GM12878 (cell line): ENCODE results near the gene MRPS18B. TPM values are rescaled to one million over a fixed set of nuclear protein-coding genes. Genes with fewer than 3 reads are reported as not detected.

Experiments used
- ATAC-seq: fragments of 200-7000 bp; cut with Tn5 transposase; 3 replicates; pipeline ENCODE4 v1.9.1; 2020; ENCODE audit warnings: mild to moderate bottlenecking, moderate library complexity
- BruUV-seq: library from RNA; stranded (reverse); fragments of 400-500 nt; replicated peaks from 2 replicates; lab custom pipeline; 2021; lab: Mats Ljungman, UMichigan
- CTCF ChIA-PET: fragments of 300-600 bp; sonication (Branson Sonifier 250); formaldehyde crosslinking; extraction: SDS; loops from one replicate; lab custom pipeline; 2021; ENCODE audit warnings: inconsistent platforms; lab: Yijun Ruan, JAX
- POLR2A ChIA-PET: fragments of 350-600 bp; formaldehyde crosslinking; extraction: SDS; loops from one replicate; lab custom pipeline; 2021; ENCODE audit warnings: inconsistent platforms; lab: Charles Lee
- RAD21 ChIA-PET: fragments of 300-600 bp; sonication (Branson Sonifier 250); formaldehyde crosslinking; loops from one replicate; lab custom pipeline; 2023; ENCODE audit warnings: antibody characterized with exemption; ENCODE audit not compliant: unreplicated experiment; lab: Charles Lee
- SMC1A ChIA-PET: fragments of 300-600 bp; sonication (Branson Sonifier 250); formaldehyde crosslinking; loops from one replicate; lab custom pipeline; 2023; ENCODE audit not compliant: unreplicated experiment, uncharacterized antibody; lab: Charles Lee
- DNase-seq: peaks from one replicate; pipeline ENCODE4 v3.0.0-alpha.2; 2011; ENCODE audit warnings: low read depth, low spot score
- FAIRE-seq: peaks from 3 replicates; lab custom pipeline; 2011; peaks lifted over from hg19 to GRCh38; lab: Jason Lieb, UNC
- H2AFZ ChIP-seq: 2 replicates; pipeline ENCODE4 v1.6.0; 2011; ENCODE audit warnings: low read depth, low read length, control low read depth; ENCODE audit not compliant: control insufficient read depth
- H3K27ac ChIP-seq: 2 replicates; pipeline ENCODE4 v1.5.1; 2011; ENCODE audit warnings: control low read depth; ENCODE audit not compliant: control insufficient read depth, insufficient read depth
- H3K27me3 ChIP-seq, 2 experiments: replicated peaks in 1 of 2; 2 replicates each; pipeline versions ENCODE4 v1.6.0 to v1.6.1; 2011; ENCODE audit warnings: low read length in 1 of 2; ENCODE audit not compliant: control insufficient read depth in 2 of 2, insufficient read depth in 2 of 2
- H3K36me3 ChIP-seq, 2 experiments: 2 replicates each; pipeline ENCODE4 v1.5.1; 2011; ENCODE audit warnings: low read length in 1 of 2; ENCODE audit not compliant: control insufficient read depth in 2 of 2, insufficient read depth in 2 of 2
- H3K4me1 ChIP-seq: 2 replicates; pipeline ENCODE4 v1.6.1; 2011; ENCODE audit warnings: mild to moderate bottlenecking, low read length, moderate library complexity, mixed read lengths; ENCODE audit not compliant: control insufficient read depth, insufficient read depth
- H3K4me2 ChIP-seq: 2 replicates; pipeline ENCODE4 v1.6.0; 2011; ENCODE audit warnings: control low read depth; ENCODE audit not compliant: control insufficient read depth, insufficient read depth
- H3K4me3 ChIP-seq: fragments of 200-600 bp; sonication (generic); 2 replicates; pipeline ENCODE4 v1.5.1; 2016
- H3K79me2 ChIP-seq: 2 replicates; pipeline ENCODE4 v1.6.0; 2011; ENCODE audit warnings: low read length; ENCODE audit not compliant: control insufficient read depth, insufficient read depth
- H3K9ac ChIP-seq: 2 replicates; pipeline ENCODE4 v1.8.0; 2011; ENCODE audit warnings: low read length, control low read depth, mixed read lengths; ENCODE audit not compliant: control insufficient read depth, insufficient read depth
- H3K9me3 ChIP-seq: replicated peaks from 3 replicates; pipeline ENCODE4 v1.5.1; 2011; ENCODE audit warnings: mild to moderate bottlenecking, low read length; ENCODE audit not compliant: control insufficient read depth, insufficient read depth
- H4K20me1 ChIP-seq: 2 replicates; pipeline ENCODE4 v1.6.0; 2011; ENCODE audit not compliant: control insufficient read depth, insufficient read depth
- FOXM1 ChIP-seq: IDR thresholded peaks from 2 replicates; pipeline ENCODE4 v1.6.1; 2012; ENCODE audit warnings: low read depth, mild to moderate bottlenecking, inconsistent platforms, low read length, moderate library complexity
- JUND ChIP-seq: IDR thresholded peaks from 2 replicates; pipeline ENCODE4 v1.6.1; 2012; ENCODE audit warnings: low read depth, mild to moderate bottlenecking, low read length, improper control_type of control experiment, moderate library complexity
- LARP7 ChIP-seq: fragments of 450-650 bp; IDR thresholded peaks from 2 replicates; pipeline ENCODE4 v1.6.1; 2017; ENCODE audit warnings: mild to moderate bottlenecking
- NFYB ChIP-seq: IDR thresholded peaks from 2 replicates; pipeline ENCODE4 v1.6.1; 2011; ENCODE audit warnings: low read depth, mild to moderate bottlenecking, low read length, improper control_type of control experiment, moderate library complexity; ENCODE audit not compliant: insufficient read depth
- PRDM15 ChIP-seq: fragments of 450-650 bp; formaldehyde crosslinking; IDR thresholded peaks from 2 replicates; pipeline ENCODE4 v1.4.0; 2020; ENCODE audit warnings: mild to moderate bottlenecking, moderate library complexity
- RFX5 ChIP-seq: IDR thresholded peaks from 2 replicates; pipeline ENCODE4 v1.6.1; 2011; ENCODE audit warnings: low read depth, low read length, improper control_type of control experiment
- RUNX3 ChIP-seq: IDR thresholded peaks from 2 replicates; pipeline ENCODE4 v1.6.1; 2012; ENCODE audit warnings: low read length, inconsistent platforms
- TAF1 ChIP-seq: IDR thresholded peaks from 2 replicates; pipeline ENCODE4 v1.6.1; 2011; ENCODE audit warnings: mild to moderate bottlenecking, low read depth, low read length, borderline replicate concordance
- TCF3 ChIP-seq: IDR thresholded peaks from 2 replicates; pipeline ENCODE4 v1.6.1; 2012; ENCODE audit warnings: low read depth, mild to moderate bottlenecking, low read length, borderline replicate concordance; ENCODE audit not compliant: insufficient read depth
- ZBTB4 ChIP-seq: fragments of 450-650 bp; formaldehyde crosslinking; IDR thresholded peaks from 2 replicates; pipeline ENCODE4 v1.4.0; 2022; ENCODE audit warnings: mild to moderate bottlenecking, moderate library complexity
- ZBTB40 ChIP-seq: fragments of 450-650 bp; IDR thresholded peaks from 2 replicates; pipeline ENCODE4 v1.6.1; 2016; ENCODE audit warnings: mild to moderate bottlenecking, moderate library complexity, borderline replicate concordance
- ZNF207 ChIP-seq: fragments of 450-650 bp; IDR thresholded peaks from 2 replicates; pipeline ENCODE4 v1.6.1; 2014; ENCODE audit warnings: antibody characterized with exemption, mild to moderate bottlenecking, borderline replicate concordance
- WGBS: methylation state at CpG from one replicate; pipeline ENCODE4 v1.1.6; 2016; ENCODE audit warnings: low lambda C conversion rate; ENCODE audit not compliant: insufficient replicate concordance, insufficient coverage; ENCODE audit errors: missing lambda C conversion rate; 5-methylcytosine and 5-hydroxymethylcytosine counted together
- in situ Hi-C: fragments of 300-500 bp; cut with MboI; formaldehyde crosslinking; loops from 9 replicates; pipeline ENCODE4 v1.14.3; 2018; ENCODE audit warnings: mixed read lengths
- intact Hi-C: fragments of 100-400 bp; cut with micrococcal nuclease; formaldehyde crosslinking; loops from one replicate; pipeline ENCODE4 v1.14.2; 2022; ENCODE audit not compliant: unreplicated experiment
- polyA plus RNA-seq, 11 experiments: library from polyadenylated mRNA; depleted of rRNA in 4 of 11; unstranded in 6 of 11; stranded (reverse) in 5 of 11; fragments of >200 nt; fragmentation: Nextera tagmentation in 4 of 11; fragmentation: Illumina TruSeq in 1 of 11; extraction: Ambion mirVana in 4 of 11; extraction: Trizol in 1 of 11; gene quantifications; 1 replicate in 1 of 11; 2 replicates in 10 of 11; pipeline versions ENCODE4 v1.2.1 to v1.2.3, GENCODE V29; 2011 to 2016; ENCODE audit warnings: inconsistent platforms in 2 of 11, missing spikeins in 2 of 11, low read depth in 1 of 11
- total RNA-seq, 4 experiments: library from RNA; depleted of rRNA in 3 of 4; stranded (reverse); fragments of >200 nt in 3 of 4; fragmentation: Illumina TruSeq in 1 of 4; extraction: Trizol in 1 of 4; gene quantifications; 2 replicates each; pipeline versions ENCODE4 v1.2.1 to v1.2.3, GENCODE V29; 2013 to 2021

MRPS18B gene
- total and polyA plus RNA-seq, 10 of the 15 experiments (the other 5 are each of a cell fraction or from before 2014, with no cell fraction given): 80.9 to 259 (median 140) TPM

- peak; percentile 95 for FAIRE-seq
- H3K79me2 ChIP-seq: peaks cover 62% of the 10 kb centered on the region
- no peak; the same call in 1 of the 2 replicates for TF ChIP-seq RFX5
- TF ChIP-seq RUNX3: no peak
- no peak for TF ChIP-seq PRDM15 (CRISPR knock-in tag)
- 0 out of 2 replicates have a peak, but pooled peaks have one; percentile 0 for TF ChIP-seq FOXM1
- TF ChIP-seq NFYB: no peak
- TF ChIP-seq TCF3: no peak
- no peak for TF ChIP-seq ZBTB4
- peak; percentile 88 for TF ChIP-seq TAF1
- TF ChIP-seq ZNF207: no peak
- TF ChIP-seq LARP7: no peak
- TF ChIP-seq JUND: no peak
- no peak for TF ChIP-seq ZBTB40
Observed at GRCh38 chr6:30614843-30615218, 2.8 kb upstream of the MRPS18B start.

More at GRCh38 chr6:30614843-30615218, 2.8 kb upstream of the MRPS18B start:
- ChIA-PET CTCF (interaction anchor here (0.7 to 4.2 kb wide), 17 partner anchors 17 to 880 kb away, joined by 3 to 41 read pairs (median 5); partner anchors contain the start of gene ABCF1), POLR2A (interaction anchor here (0.5 to 3.1 kb wide), 40 partner anchors 8 to 1989 kb away, joined by 3 to 16 read pairs (median 4); partner anchors contain the start of genes ABCF1, GNL1, GTF2H4 and MDC1), SMC1A (interaction anchor here (0.6 to 3.5 kb wide), 19 partner anchors 14 to 299 kb away, joined by 3 to 19 read pairs (median 4); partner anchors contain the start of genes DHX16, PRR3 and VARS2), RAD21 (interaction anchor here (0.7 to 2.4 kb wide), 13 partner anchors 16 to 299 kb away, joined by 3 to 8 read pairs (median 4); partner anchors contain the start of genes DDR1 and VARS2)
- Histone ChIP-seq H3K4me2 (peak overlapping the region; percentile 94), H4K20me1 (0 out of 2 replicates have a peak, but pooled peaks cover 6% of the 10 kb centered on the region), H3K27me3 (no peaks in the 10 kb centered on the region), H3K4me1 (peaks cover 3% of the 10 kb centered on the region), H3K36me3 (peaks cover 3 to 35% of the 10 kb centered on the region in 2 experiments), H3K4me3 (peak overlapping the region; percentile 75), H3K27ac (peak overlapping the region; percentile 99), H2AFZ (no peak overlapping the region), H3K9me3 (no peaks in the 10 kb centered on the region; the same call in 2 of the 3 replicates), H3K9ac (peak overlapping the region; percentile 100)
- intact Hi-C loops: no loop called here
- peak; percentile 90 for DNase-seq
- no TSS peak for BruUV-seq
- in situ Hi-C loops: loop anchor here (5.0 kb wide), 1 partner anchor 102 kb away; the partner anchor contains the start of gene MDC1
- ATAC-seq: peak; percentile 79
- WGBS: 0% methylated on average over 6 of the region's 6 CpGs
